CD14-positive monocyte (primary cell): Measurements from ENCODE around the gene TPD52L1. TPM values are rescaled to one million over a fixed set of nuclear protein-coding genes. Genes with fewer than 3 reads are reported as not detected.

Source experiments
- DNase-seq, 3 donors: peaks; one replicate each; pipeline ENCODE4 v3.0.0-alpha.2; 2011 to 2022
- H2AFZ ChIP-seq: 2 replicates; pipeline ENCODE4 v1.6.0; 2012; ENCODE audit warnings: mild to moderate bottlenecking, low read depth, low read length, inconsistent platforms; ENCODE audit not compliant: insufficient read depth, poor library complexity, severe bottlenecking
- H3K27ac ChIP-seq, 2 donors: 1 replicate in 1 of 2; 2 replicates in 1 of 2; pipeline ENCODE4 v1.5.1; 2012 to 2013; ENCODE audit warnings: low read length in 2 of 2, control low read depth in 1 of 2, inconsistent platforms in 1 of 2, low read depth in 1 of 2, mild to moderate bottlenecking in 1 of 2
- H3K27me3 ChIP-seq, 2 donors: one replicate each; pipeline versions ENCODE4 v1.6.0 to v1.6.1; 2011 to 2013; ENCODE audit warnings: low read length in 2 of 2; ENCODE audit not compliant: control insufficient read depth in 2 of 2, insufficient read depth in 2 of 2
- H3K36me3 ChIP-seq, 2 donors: replicated peaks in 1 of 2; 1 replicate in 1 of 2; 2 replicates in 1 of 2; pipeline versions ENCODE4 v1.5.1 to v1.6.1; 2012 to 2013; ENCODE audit warnings: low read length in 2 of 2, control low read depth in 1 of 2, inconsistent platforms in 1 of 2, mild to moderate bottlenecking in 1 of 2; ENCODE audit not compliant: insufficient read depth in 2 of 2, control insufficient read depth in 1 of 2
- H3K4me1 ChIP-seq, 2 donors: 1 replicate in 1 of 2; 2 replicates in 1 of 2; pipeline versions ENCODE4 v1.5.1 to v1.6.1; 2012 to 2013; ENCODE audit warnings: low read length in 2 of 2, control low read depth in 1 of 2, inconsistent platforms in 1 of 2, mild to moderate bottlenecking in 1 of 2, moderate library complexity in 1 of 2; ENCODE audit not compliant: insufficient read depth in 2 of 2, control insufficient read depth in 1 of 2
- H3K4me2 ChIP-seq: replicated peaks from 2 replicates; pipeline ENCODE3; 2012; ENCODE audit warnings: low read length, moderate library complexity, mild to moderate bottlenecking; ENCODE audit not compliant: poor library complexity, severe bottlenecking; ENCODE audit errors: extremely low read depth
- H3K4me3 ChIP-seq, 3 experiments: fragments of 200-600 bp in 1 of 3; sonication (generic) in 1 of 3; replicated peaks in 1 of 3; 1 replicate in 2 of 3; 2 replicates in 1 of 3; pipeline ENCODE4 v1.5.1; 2011 to 2013; ENCODE audit warnings: low read length in 3 of 3, mild to moderate bottlenecking in 3 of 3, control low read depth in 2 of 3, low read depth in 2 of 3, inconsistent platforms in 1 of 3, moderate library complexity in 1 of 3
- H3K79me2 ChIP-seq: 2 replicates; pipeline ENCODE4 v1.6.0; 2012; ENCODE audit warnings: mild to moderate bottlenecking, control low read depth, inconsistent platforms, low read length, moderate library complexity; ENCODE audit not compliant: insufficient read depth
- H3K9ac ChIP-seq: 2 replicates; pipeline ENCODE4 v1.6.0; 2017; ENCODE audit warnings: low read length, mild to moderate bottlenecking; ENCODE audit not compliant: insufficient read depth, poor library complexity, severe bottlenecking
- H3K9me3 ChIP-seq, 2 donors: replicated peaks in 1 of 2; 1 replicate in 1 of 2; 2 replicates in 1 of 2; pipeline versions ENCODE4 v1.5.1 to v1.6.1; 2012 to 2013; ENCODE audit warnings: low read length in 2 of 2, control low read depth in 1 of 2; ENCODE audit not compliant: control insufficient read depth in 1 of 2, insufficient read depth in 1 of 2
- H4K20me1 ChIP-seq: 2 replicates; pipeline ENCODE4 v1.6.0; 2012; ENCODE audit warnings: mild to moderate bottlenecking, low read length, control low read depth, moderate library complexity; ENCODE audit not compliant: insufficient read depth
- H3K27ac Mint-ChIP-seq, 7 donors: one replicate each; pipeline ENCODE4 v1.8.0; 2020; ENCODE audit warnings: mild to moderate bottlenecking in 7 of 7, mixed read lengths in 7 of 7, moderate library complexity in 6 of 7, inconsistent platforms in 2 of 7
- H3K27me3 Mint-ChIP-seq, 3 donors: one replicate each; pipeline ENCODE4 v1.8.0; 2021 to 2022; ENCODE audit warnings: low read depth in 3 of 3, mild to moderate bottlenecking in 3 of 3, mixed read lengths in 3 of 3, moderate library complexity in 3 of 3, inconsistent platforms in 1 of 3
- H3K36me3 Mint-ChIP-seq, 2 donors: one replicate each; pipeline ENCODE4 v1.8.0; 2020; ENCODE audit warnings: mixed read lengths in 2 of 2, inconsistent platforms in 1 of 2, mild to moderate bottlenecking in 1 of 2
- H3K4me1 Mint-ChIP-seq: one replicate; pipeline ENCODE4 v1.8.0; 2020; ENCODE audit warnings: mild to moderate bottlenecking, mixed read lengths
- H3K4me3 Mint-ChIP-seq, 2 donors: one replicate each; pipeline ENCODE4 v1.8.0; 2020; ENCODE audit warnings: mild to moderate bottlenecking in 2 of 2, mixed read lengths in 2 of 2, moderate library complexity in 1 of 2
- H3K9me3 Mint-ChIP-seq, 7 donors: one replicate each; pipeline ENCODE4 v1.8.0; 2020 to 2022; ENCODE audit warnings: mixed read lengths in 7 of 7, mild to moderate bottlenecking in 6 of 7, moderate library complexity in 6 of 7, inconsistent platforms in 2 of 7
- WGBS: methylation state at CpG from one replicate; pipeline ENCODE4 v1.1.5; 2013; ENCODE audit warnings: missing lambda C conversion rate; ENCODE audit not compliant: insufficient coverage; 5-methylcytosine and 5-hydroxymethylcytosine counted together
- intact Hi-C, 2 donors: fragments of 100-400 bp; cut with micrococcal nuclease; formaldehyde crosslinking; loops; one replicate each; pipeline versions ENCODE4 v1.15.0 to v1.15.1; 2023
- polyA plus RNA-seq, 3 donors: library from polyadenylated mRNA; depleted of rRNA in 1 of 3; unstranded in 2 of 3; stranded (reverse) in 1 of 3; fragments of 300-500 nt in 2 of 3; fragments of >200 nt in 1 of 3; fragmentation: Illumina TruSeq in 2 of 3; gene quantifications; 1 replicate in 2 of 3; 2 replicates in 1 of 3; pipeline ENCODE4 v1.2.3, GENCODE V29; 2012 to 2021
- TF ChIP-seq, protein P1 (sequence below): fragments of 200-600 bp; IDR thresholded peaks from one replicate; pipeline ENCODE4 v1.8.0; 2022; ENCODE audit warnings: antibody characterized with exemption, mild to moderate bottlenecking

The TPD52L1 gene
- polyA plus RNA-seq, 3 donors, result not detected

DNA sequence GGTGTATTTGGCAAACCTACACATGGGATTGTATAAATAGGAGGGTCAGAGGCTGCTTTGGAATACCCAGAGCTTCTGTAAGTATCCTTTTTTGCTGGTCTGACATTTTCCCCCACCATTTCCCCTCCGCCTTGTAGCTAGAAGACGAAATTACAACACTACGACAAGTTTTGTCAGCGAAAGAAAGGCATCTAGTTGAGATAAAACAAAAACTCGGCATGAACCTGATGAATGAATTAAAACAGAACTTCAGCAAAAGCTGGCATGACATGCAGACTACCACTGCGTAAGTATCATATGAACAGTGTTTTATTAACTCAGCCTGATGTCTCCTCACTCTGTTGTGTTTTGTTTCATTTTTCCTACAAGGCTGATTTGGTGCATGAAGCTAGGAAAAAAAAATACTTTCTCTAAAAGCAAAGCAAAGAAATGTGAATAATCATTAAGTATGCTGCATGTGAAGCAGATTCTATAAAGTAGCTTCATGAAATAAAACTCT, 75.5 kb downstream of the TPD52L1 start:
- H3K36me3 ChIP-seq, result no peaks in the 10 kb centered on the region
- DNase-seq, result no peak
- H3K4me2 ChIP-seq, result no peak overlapping the region
- no peak overlapping the region for H3K27ac ChIP-seq
- no peak overlapping the region for H3K9ac ChIP-seq
- H3K79me2 ChIP-seq, result no peaks in the 10 kb centered on the region
- Mint-ChIP-seq H3K4me1 (no peaks in the 10 kb centered on the region), H3K36me3 (no peaks in the 10 kb centered on the region), H3K27ac (no peak overlapping the region), H3K9me3 (no peaks in the 10 kb centered on the region), H3K4me3 (no peak overlapping the region), H3K27me3 (no peaks in the 10 kb centered on the region)
- no peaks in the 10 kb centered on the region for H3K4me1 ChIP-seq
- H4K20me1 ChIP-seq, result no peaks in the 10 kb centered on the region
- no peak overlapping the region for H2AFZ ChIP-seq
- H3K4me3 ChIP-seq, result no peak overlapping the region
- whole genome bisulfite sequencing, result 90% methylated on average over 4 of the region's 6 CpGs
- H3K9me3 ChIP-seq, result no peaks in the 10 kb centered on the region
- TF ChIP-seq, protein P1, sequence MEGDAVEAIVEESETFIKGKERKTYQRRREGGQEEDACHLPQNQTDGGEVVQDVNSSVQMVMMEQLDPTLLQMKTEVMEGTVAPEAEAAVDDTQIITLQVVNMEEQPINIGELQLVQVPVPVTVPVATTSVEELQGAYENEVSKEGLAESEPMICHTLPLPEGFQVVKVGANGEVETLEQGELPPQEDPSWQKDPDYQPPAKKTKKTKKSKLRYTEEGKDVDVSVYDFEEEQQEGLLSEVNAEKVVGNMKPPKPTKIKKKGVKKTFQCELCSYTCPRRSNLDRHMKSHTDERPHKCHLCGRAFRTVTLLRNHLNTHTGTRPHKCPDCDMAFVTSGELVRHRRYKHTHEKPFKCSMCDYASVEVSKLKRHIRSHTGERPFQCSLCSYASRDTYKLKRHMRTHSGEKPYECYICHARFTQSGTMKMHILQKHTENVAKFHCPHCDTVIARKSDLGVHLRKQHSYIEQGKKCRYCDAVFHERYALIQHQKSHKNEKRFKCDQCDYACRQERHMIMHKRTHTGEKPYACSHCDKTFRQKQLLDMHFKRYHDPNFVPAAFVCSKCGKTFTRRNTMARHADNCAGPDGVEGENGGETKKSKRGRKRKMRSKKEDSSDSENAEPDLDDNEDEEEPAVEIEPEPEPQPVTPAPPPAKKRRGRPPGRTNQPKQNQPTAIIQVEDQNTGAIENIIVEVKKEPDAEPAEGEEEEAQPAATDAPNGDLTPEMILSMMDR, result no peak
- intact Hi-C loops, result no loop called here
- no peaks in the 10 kb centered on the region for H3K27me3 ChIP-seq

DNA sequence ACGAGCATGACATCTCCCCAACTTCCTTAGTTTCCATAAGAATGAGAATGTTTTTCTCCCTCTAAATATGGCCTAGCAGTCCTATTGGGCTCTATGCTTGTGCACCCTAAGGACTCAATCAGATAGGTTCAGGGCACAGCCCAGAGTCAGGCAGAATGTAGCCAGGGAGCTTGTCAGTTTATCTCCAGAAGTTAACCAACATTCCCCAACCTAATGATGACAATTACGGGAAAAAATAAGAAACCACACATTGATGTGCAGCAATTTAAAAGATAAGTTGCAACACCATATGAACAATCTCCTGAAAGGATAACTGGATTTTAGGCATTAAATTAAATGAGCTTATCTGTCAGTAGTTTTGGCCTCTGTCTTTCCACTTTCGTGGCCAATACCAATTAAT, 77.1 kb downstream of the TPD52L1 start:
- no peaks in the 10 kb centered on the region for H3K9me3 ChIP-seq
- no peak overlapping the region for H3K9ac ChIP-seq
- no peaks in the 10 kb centered on the region for H3K9me3 Mint-ChIP-seq
- no peaks in the 10 kb centered on the region for H3K4me1 Mint-ChIP-seq
- intact Hi-C loops, result no loop called here
- no peak overlapping the region for H3K27ac ChIP-seq
- H3K36me3 Mint-ChIP-seq, result no peaks in the 10 kb centered on the region
- no peak overlapping the region for H2AFZ ChIP-seq
- H3K27me3 ChIP-seq, result no peaks in the 10 kb centered on the region
- TF ChIP-seq, protein P1, result no peak
- H3K4me1 ChIP-seq, result no peaks in the 10 kb centered on the region
- DNase-seq, result no peak
- no peak overlapping the region for H3K4me2 ChIP-seq
- no peaks in the 10 kb centered on the region for H3K27me3 Mint-ChIP-seq
- no peaks in the 10 kb centered on the region for H3K36me3 ChIP-seq
- no peak overlapping the region for H3K4me3 ChIP-seq
- H3K79me2 ChIP-seq, result no peaks in the 10 kb centered on the region
- H4K20me1 ChIP-seq, result no peaks in the 10 kb centered on the region
- no peak overlapping the region for H3K4me3 Mint-ChIP-seq
- H3K27ac Mint-ChIP-seq, result no peak overlapping the region
- 83% methylated on average over 1 of the region's 3 CpGs for WGBS
